Uterus (tissue), 2 donors: ENCODE data around the gene MTHFS.

Experiments used
- POLR2A ChIP-seq, 2 donors: fragments of 450-650 bp; IDR thresholded peaks; one replicate each; pipeline ENCODE4 v1.6.1; 2016; ENCODE audit warnings: antibody characterized with exemption in 2 of 2, mild to moderate bottlenecking in 1 of 2, moderate library complexity in 1 of 2
- TF ChIP-seq, protein P1 (sequence below), 4 experiments: fragments of 200-600 bp in 2 of 4; fragments of 450-650 bp in 2 of 4; sonication (generic) in 2 of 4; IDR thresholded peaks; one replicate each; pipeline ENCODE4 v1.5.1; 2016 to 2019; ENCODE audit warnings: antibody characterized with exemption in 4 of 4, mild to moderate bottlenecking in 2 of 4, moderate library complexity in 1 of 4

- TF ChIP-seq, protein P1, sequence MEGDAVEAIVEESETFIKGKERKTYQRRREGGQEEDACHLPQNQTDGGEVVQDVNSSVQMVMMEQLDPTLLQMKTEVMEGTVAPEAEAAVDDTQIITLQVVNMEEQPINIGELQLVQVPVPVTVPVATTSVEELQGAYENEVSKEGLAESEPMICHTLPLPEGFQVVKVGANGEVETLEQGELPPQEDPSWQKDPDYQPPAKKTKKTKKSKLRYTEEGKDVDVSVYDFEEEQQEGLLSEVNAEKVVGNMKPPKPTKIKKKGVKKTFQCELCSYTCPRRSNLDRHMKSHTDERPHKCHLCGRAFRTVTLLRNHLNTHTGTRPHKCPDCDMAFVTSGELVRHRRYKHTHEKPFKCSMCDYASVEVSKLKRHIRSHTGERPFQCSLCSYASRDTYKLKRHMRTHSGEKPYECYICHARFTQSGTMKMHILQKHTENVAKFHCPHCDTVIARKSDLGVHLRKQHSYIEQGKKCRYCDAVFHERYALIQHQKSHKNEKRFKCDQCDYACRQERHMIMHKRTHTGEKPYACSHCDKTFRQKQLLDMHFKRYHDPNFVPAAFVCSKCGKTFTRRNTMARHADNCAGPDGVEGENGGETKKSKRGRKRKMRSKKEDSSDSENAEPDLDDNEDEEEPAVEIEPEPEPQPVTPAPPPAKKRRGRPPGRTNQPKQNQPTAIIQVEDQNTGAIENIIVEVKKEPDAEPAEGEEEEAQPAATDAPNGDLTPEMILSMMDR (IDR thresholded peaks at IDR 0.05) = no peak
- TF ChIP-seq POLR2A (IDR thresholded peaks at IDR 0.05) = no peak
These were observed 52.6 kb downstream of the MTHFS start for GRCh38 chr15:79844221-79844620.
